HG02973 (cell line): Measurements from ENCODE around the gene ROBO4.

ENCODE experiments used
- ATAC-seq: cut with Tn5 transposase; IDR thresholded peaks from one replicate; pipeline ENCODE4 v1.9.1; 2021; ENCODE audit warnings: moderate library complexity; ENCODE audit not compliant: unreplicated experiment

The ROBO4 gene

DNA sequence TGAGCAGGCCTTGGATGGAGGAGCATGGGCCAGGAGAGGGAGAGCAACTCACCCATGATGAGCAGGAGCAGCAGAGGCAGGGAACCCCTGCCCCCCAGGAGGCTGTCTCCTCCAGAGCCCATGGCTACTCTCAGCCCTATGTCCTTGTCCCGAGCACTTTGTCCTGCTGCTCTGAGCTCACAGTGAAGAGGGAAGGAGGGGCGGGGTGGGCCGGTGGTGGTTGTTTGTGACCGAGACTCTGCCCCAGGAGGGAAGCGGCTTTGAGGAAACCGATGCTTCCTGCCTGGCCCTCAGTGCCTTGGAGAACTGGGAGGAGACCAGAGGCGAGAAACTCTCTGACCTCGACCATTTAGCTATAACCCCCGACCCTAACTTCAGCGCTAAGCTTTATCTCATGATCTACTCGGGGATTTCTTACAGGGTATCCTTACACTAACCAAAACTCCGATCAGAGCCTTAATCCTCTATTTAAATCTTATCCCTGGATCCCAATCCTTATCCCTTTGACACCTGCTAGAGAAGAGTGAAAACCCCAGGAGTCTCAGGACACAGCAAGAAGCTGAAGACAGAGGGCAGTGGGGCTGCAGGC, at the start of gene ROBO4:
Gene ROBO4, minus strand, starts transcription at position 192 of the 589 bp plus-strand sequence. Its CDS starts 70 bp downstream, at position 122.
- ATAC-seq: no peak

DNA sequence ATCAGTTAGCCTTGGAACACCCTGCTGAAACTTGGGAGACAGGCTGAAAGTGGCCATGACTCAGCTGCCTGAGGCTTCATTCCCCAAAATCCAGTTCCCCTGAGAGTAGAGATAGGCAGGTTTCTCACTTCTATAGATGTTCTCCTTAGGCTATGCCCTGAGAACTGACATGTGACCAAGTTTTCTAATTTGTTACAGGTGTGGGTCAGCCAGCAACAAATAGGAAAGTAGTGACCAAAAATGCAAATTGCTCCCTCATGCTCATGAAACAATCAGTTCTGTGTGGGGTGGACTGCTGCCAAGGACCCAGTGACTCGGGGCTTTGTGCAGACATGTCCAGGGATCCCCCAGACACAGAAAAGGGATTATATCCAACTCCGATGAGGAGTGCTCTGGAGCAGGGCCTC, 49.1 kb upstream of the ROBO4 start:
- ATAC-seq: no peak

DNA sequence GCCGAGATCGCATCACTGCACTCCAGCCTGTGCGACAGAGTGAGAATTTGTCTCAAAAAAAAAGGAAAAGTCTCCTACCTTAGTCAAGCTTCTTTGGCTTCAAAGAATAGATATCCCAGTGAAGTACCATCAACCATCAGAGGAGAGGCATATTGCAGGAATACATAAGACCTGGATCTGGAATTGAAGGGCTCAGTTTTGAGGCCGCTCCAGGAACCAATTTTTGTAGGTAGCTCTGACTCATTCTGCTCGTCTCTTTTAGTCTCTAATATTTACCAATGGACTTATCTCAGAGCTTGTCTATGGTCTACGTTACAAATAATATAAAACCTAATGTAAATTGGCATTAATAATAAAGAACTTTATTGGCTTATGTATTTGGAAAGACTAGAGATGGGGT, 48.2 kb upstream of the ROBO4 start:
- ATAC-seq: no peak

DNA sequence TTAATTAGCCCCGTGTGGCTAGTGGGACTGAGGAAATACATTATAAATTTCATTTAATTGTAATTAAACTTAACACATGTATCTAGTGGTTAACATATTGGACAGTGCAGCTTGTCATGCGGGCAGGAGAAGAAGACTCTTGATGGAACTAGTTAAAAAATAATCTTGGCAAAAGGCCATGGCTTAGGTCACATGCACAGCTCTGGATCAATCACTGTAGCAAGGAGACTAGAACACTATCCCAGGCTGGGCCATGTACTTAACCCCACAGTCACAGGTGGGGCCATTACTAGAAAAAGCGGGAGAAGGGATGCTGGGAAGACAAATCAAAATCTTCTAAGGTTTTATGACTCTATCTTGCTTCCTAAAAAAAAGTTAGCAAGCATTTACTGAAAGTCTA, 46.9 kb upstream of the ROBO4 start:
- ATAC-seq: no peak

DNA sequence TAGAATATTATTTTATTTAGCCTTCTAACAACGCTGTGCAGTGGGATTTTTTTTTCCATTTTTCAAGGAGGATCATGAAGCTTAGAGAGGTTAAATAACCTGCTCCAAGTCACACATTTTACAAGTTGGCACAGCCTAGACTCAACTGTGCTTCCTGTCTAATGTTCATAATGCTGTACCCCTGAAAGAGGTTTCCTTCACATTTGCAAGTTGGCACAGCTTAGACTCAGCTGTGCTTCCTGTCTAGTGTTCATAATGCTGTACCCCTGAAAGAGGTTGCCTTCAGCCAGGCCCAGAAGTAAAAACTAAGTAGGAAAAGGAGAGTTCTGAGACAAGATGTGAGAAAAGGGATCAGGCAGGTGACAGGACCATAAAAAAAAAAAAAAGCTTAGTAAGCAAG, 46.1 kb upstream of the ROBO4 start:
- no peak for ATAC-seq

DNA sequence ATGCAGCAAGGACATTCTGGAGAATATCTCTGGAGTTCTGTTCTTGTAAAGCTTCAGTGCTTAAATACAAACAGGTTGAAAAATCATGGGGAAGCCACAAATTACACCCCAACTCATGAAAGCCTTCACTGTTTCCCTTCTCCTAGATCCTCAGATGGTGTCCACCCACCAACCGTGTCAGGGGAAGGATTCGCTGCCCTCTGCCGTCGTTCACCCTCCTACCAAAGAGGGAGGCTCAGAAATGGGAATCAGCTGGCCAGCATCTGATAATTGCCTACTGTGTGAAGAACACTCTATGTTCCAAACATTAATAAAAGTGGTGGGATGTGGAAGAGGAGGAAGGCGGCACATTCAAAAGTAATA, 45.6 kb upstream of the ROBO4 start:
- ATAC-seq: no peak

DNA sequence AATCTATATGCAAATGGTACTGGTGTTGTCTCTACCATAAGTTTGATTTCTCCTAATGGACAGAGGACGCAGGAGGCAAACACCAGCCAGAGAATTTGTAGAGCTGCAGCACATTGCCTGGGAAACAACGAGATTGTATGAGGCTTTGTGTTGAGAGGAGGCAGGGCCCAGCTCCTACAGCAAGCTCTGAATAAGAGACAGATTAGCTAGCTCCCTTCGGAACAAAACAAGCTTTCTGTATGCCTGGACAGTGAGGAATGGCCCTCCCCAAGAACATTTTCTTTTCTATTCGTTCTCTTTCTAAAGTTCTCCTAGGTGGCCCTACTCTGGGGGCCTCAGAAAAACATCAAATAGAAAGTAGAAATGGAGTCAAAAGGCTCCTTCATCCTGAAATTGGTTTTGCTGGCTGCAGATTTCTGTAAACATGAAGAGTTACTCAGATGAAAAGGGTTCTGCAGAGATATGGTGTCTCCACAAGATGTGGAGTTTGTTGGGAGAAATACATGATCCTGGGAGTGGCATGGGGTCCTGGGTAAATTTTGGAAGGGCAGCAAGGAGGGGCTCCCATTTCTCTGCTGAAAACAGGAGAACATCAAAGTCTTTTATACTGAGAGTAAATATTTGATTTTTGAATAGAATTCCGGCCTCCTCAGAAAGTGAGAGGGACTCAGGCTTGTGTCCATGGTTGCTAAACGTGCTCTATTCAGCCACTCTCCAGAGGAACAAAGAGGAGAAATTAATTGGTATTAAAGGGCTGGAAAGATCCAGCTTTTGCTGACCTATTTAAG, 45.0 kb upstream of the ROBO4 start:
- ATAC-seq: no peak

DNA sequence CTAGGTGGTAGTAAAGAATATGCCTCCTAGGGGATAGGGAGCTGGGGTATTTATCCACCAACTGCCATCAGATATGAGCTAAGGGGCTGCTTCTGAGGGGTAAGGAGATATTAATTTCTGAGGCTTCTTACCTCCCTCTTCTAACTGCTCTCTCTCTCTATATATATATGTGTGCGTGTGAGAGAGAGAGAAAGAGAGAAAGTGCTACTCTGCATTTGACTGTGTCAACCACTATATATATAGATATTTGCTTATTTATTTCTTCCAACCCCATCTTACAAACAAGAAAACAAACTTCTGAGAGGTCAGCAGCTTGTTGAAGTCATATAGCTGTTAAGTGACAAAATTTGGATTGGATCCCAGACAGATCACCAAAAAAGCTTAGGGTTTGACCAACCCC, 44.0 kb upstream of the ROBO4 start:
- ATAC-seq: peak; percentile 86

DNA sequence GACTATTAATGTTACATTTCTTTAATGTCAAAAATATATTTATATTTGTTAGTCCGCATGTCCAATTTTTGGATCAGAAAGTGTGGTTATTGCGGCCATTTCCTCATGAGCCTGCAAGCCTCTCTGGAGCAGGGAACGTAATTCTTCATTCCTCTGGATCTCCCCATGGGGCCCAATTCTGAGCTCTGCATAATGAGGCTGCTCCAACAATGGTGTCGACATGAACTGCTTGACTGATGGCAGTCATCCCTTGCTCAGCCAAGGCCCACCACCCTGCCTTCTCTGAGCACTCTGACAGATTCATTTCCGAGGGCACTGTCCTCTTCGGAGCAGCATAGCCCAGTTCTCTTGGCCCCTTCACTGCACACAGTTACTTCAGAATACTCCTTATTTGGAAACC, 41.3 kb upstream of the ROBO4 start:
- no peak for ATAC-seq

DNA sequence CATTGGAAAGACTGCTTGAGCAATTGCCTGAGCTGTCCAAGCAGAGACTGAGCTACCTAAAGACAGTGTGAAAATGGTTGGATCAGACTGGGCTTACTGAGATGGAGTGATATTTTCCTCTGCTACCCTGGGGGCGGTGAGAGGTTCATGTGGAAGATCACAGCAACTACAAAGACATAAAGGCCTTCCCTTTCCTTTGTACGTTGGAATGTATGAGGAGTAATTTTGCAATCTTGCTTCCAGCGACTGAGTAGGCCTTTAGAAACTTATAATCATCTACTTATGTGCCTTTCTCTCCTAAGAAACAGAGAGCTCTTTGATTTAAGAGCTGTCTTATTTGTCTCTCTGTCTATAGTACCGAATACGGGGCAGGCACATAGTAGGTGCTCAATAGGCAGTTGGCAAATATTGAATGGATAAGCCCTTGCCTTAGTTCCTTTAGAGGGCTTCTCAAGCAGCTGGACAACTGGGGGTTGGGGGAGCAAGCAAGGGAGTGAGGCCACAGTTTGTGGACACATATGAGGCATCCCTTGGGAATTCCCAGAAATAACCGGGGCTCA, 40.6 kb upstream of the ROBO4 start:
- no peak for ATAC-seq

DNA sequence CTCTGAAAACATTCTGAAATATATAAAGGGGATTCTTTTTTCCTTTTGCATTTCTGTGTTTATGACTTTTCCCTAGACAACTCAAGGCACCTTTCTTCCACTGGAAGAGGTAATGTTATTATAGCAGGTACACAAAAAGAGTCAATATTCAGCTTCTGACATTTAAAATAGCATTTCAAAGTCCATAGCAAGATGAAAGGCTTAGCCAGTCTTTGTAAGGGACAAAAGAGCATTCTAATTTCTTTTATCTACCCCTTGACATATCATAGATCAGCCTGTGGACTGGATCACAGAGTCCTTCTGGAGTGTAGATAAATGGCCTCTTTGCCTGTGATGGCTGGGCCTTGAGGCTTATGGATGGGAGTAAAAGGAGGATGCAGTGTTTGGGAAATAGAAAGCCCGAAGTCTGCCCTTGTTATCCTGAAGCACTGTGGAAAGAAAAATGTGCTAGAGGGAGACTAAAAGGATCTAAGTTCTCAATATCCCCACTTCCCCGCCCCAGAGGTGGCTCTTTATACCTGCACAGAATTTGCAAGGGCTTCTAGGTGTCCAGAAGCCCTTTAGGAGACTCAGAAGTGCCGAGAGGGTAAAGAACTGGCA, 39.8 kb upstream of the ROBO4 start:
- no peak for ATAC-seq

DNA sequence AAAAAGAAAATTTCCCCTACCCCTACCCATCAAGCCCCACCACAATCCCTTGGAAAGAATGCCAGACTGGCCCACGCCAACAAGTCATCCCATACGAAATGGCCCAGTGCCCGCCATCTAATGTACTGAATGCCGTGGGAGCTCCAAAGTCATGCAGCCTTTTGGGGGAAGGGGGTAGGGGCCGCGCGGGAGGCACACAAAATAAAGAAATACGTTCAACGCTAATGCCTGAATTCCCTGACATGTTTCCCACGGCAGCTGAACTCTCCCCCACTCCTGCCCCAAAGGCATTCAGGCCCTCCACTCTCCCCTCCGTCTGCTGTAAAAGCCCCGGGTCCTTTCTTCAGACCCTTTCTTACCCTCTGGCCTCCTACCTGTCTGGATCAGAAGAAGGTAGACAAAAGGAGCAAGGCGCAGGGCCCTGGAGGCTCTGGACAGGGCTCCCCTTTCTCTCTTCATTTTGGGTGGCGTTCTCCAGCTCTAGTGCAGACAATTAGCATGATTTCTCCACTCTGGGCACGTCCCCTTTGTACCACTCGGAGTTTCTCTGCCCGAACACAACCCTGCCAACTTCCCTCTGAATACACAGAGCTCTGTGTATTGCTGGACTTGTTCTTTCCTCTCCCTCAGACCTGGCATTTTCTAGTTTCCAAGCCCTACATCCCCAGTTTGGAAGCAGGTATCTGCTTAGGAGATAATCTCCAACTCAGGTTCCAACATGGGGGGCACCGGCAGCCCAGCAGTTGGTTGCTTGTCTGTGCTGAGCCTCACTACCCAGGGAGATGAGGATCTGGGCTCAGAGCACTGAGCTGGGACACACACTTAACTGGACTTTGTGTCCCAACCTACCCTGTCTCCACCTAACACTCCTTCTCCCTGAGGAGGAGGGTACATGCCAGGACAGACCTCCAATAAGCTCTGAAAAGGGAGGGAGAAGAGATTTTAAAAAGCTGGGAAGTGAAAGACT, 38.2 kb upstream of the ROBO4 start, which contains the start of gene HEPACAM:
Gene HEPACAM, minus strand, starts transcription at position 500 of the 967 bp plus-strand sequence. Its CDS starts 41 bp downstream, at position 459.
- ATAC-seq: no peak

DNA sequence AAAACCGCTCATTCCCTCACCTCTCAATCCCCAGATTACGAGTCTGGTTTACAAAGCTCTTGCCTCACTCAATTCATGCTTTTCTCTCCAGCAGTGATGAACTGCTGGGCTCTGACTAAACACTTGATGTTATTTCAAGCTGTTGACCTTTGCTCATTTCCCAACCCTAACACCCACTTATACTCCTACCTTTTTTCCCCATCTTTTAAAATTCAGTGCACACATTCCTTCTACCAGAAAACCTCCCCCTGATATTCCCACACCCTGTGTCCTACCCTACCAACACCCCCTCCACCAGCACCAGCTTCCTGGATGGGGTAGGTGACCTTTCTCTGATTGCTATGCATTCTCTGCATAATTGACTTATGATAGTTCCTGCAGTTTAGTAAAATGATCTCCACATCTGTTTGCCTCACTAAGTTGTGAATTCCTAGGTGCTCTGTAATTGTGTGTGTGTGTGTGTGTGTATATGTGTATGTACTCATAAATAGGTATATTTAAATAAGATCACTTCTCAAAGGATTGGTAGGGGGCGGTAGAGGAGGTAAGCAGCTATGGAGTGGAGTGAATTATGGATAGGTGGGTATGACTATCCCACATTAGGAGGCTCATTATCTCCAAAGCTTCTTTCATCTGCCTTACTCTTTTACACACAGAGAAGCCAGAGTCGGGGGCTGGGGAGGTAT, 37.3 kb upstream of the ROBO4 start:
- no peak for ATAC-seq

DNA sequence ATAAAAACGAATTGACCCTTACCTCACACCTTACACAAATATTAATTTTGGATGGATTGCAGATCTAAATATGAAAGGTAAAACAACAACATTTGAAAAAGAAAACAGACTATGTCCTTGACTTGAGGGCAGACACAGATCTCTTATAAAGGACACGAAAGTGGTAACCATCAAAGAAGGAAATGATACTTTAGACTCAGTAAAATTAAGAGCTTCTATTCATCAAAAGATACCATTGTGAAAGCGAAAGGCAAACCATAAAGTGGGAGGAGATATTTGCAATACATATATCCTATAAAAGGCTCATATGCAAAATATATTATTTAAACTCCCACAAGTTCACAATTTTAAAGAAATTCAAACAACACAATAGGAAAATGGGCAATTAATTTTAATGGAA, 33.1 kb upstream of the ROBO4 start:
- peak; percentile 87 for ATAC-seq

DNA sequence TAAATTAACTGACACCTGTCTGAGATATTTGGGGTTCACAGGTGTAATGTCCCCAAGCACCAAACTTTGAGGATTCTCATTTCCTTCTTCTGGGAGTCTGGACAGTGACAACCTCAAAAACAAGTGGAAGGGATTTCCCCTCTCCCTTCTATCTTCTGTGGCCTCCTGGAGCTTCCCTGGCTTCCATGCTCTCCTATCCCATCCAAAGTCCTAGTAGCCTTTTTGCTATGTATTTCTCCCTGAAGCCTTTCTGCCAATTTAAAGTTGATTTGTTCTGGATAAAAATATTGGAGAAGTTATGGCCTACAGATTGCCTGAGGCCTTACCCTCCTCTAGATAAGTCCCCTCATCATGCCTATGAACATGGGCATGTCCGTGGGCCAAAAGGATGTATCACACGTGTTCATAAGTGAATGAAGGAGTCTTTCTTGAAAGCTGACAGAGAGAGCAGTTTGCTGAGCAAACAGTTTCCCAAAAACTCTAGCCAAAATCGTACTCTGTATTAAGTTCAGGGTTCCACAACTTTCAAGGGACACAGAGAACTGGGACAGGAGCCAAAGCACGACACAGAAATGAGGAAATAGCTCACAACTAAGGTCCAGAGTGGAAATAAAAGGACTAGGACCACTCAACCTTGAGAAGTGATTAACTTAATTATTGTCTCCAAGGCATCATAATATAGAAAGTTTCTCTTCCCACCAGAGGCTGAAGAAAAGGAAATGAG, 31.4 kb upstream of the ROBO4 start:
- ATAC-seq: no peak

DNA sequence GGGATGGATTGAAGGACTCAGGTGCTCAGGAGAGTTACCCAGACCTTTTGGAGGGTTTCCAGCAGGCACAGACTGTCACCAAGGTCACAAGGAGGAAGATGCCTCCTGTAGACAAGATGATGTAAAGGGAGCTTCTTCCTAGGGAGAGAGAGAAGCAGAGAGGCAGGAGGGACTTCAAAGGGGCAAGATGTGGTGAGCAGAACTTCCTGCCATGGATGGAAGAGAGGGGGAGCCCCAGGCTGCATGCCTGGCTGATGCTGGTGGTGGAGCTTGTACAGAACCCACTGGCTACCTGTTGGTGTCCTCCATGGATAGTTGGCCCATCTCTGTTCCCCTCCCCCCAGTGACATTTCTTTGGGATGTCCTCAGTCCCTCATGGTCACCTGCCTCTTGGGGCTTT, 25.6 kb upstream of the ROBO4 start:
- no peak for ATAC-seq

DNA sequence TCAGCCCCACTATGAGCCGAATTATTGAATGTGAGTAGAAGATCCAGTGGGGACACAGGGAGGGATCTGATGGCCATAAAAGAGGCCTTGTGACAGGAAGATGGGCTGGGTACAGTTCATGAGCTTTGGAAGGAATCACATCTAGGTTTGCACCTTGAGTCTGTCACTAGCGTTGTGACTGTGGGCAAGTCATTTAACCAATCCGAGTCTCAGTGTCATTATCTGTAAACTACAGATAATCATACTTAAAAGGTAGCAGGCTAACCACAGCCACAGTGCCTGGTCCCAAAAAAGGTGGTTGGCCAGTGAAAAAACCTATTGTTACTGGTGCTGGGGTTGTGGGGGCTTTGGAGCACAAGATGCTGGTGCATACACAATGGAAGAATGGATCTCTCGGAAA, 25.2 kb upstream of the ROBO4 start:
- no peak for ATAC-seq

DNA sequence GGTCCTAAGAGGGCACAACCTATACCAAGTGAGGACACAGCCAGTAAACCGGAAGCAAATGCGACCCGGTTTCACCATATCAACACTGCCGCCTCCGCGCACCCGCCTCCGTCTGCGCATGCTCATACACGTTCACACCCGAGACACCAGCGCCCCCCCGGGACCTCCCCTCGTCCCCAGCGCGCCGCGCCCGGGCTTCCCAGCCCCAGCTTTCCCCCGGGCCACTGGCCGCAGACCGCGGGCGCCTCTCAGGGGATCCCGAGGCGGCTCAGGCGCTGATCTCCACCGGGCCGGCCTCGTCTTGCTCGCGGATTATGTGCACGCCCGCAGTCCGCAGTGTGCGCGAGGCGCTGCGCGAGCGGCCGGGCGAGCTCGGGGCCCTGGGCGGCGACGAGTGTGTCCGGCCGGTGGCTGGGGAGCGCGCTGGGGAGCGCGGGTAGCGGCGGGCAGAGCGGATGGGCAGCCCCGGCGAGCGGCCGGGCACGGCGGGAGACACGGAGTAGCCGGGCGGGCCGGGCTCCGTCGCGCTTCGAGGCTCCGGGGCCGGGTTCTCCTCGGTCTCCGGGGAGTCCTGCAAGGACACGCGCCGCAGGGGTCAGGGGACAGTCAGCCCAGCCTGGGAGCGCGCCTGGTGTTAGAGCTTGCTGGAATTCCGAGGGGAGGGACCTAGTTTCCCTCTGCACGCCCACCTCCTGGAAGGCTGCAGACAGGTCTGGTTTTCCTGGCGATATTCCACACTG, 23.4 kb upstream of the ROBO4 start:
- ATAC-seq: peak; percentile 64

DNA sequence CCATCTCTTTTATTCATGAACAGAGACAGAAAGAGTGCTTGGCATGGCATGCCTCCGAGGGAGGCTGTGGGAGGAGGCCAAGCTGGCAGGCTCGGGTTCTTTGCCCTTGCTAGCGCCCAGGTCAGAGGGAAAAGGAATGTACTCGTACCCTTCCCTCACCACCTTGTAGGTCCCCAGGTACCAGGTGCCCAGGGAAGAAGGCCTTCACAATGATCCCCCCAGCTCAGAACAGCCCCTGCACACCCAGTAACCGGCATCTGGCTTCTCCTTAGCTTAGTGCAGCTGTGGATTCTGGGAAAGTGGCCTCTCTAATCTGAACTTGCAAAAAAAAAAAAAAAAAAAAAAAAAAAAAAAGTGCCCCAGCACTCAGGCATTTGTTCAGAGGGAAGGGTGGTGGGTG, 22.7 kb upstream of the ROBO4 start:
- no peak for ATAC-seq
